A673 (cell line): Measurements from ENCODE around the gene RETREG3. TPM values are rescaled to one million over a fixed set of nuclear protein-coding genes. Genes with fewer than 3 reads are reported as not detected.
"Not testable (repeated sequence)": the region's sequence is repeated elsewhere in the genome, so short reads cannot be mapped to it uniquely, and the experiment has no call there.

Source experiments
- BruUV-seq: library from RNA; stranded (reverse); fragments of 400-500 nt; replicated peaks from 2 replicates; lab custom pipeline; 2021; lab: Mats Ljungman, UMichigan
- CTCF ChIA-PET: fragments of 300-600 bp; sonication (Branson Sonifier 250); formaldehyde crosslinking; loops from one replicate; lab custom pipeline; 2022; ENCODE audit warnings: antibody characterized with exemption; lab: Charles Lee
- POLR2A ChIA-PET: fragments of 300-600 bp; sonication (Branson Sonifier 250); formaldehyde crosslinking; loops from one replicate; lab custom pipeline; 2022; ENCODE audit warnings: antibody characterized with exemption; ENCODE audit not compliant: low non-redundant PET; lab: Charles Lee
- DNase-seq: peaks from one replicate; pipeline ENCODE4 v3.0.0-alpha.2; 2015; ENCODE audit warnings: low spot score
- H3K27ac ChIP-seq: fragments of 200-600 bp; sonication (generic); 2 replicates; pipeline ENCODE4 v1.5.1; 2016; ENCODE audit warnings: mixed run types, low read depth, mild to moderate bottlenecking, mixed read lengths, antibody characterized with exemption, low read length; ENCODE audit not compliant: poor library complexity, severe bottlenecking
- H3K27me3 ChIP-seq: fragments of 200-600 bp; sonication (generic); replicated peaks from 2 replicates; pipeline ENCODE4 v1.6.1; 2017; ENCODE audit warnings: mixed run types, low read depth, mild to moderate bottlenecking, mixed read lengths, antibody characterized with exemption, low read length; ENCODE audit not compliant: insufficient read depth, poor library complexity
- H3K36me3 ChIP-seq: fragments of 200-600 bp; sonication (generic); 2 replicates; pipeline ENCODE4 v1.6.1; 2016; ENCODE audit warnings: mixed run types, mild to moderate bottlenecking, mixed read lengths, antibody characterized with exemption, low read length; ENCODE audit not compliant: insufficient read depth, poor library complexity, severe bottlenecking
- H3K4me1 ChIP-seq: fragments of 200-600 bp; sonication (generic); 2 replicates; pipeline ENCODE4 v1.6.1; 2017; ENCODE audit warnings: mixed run types, mild to moderate bottlenecking, mixed read lengths, antibody characterized with exemption, low read length; ENCODE audit not compliant: insufficient read depth, poor library complexity, severe bottlenecking
- H3K4me3 ChIP-seq: fragments of 200-600 bp; sonication (generic); 2 replicates; pipeline ENCODE4 v1.5.1; 2016; ENCODE audit warnings: low read depth, mixed run types, mild to moderate bottlenecking, mixed read lengths, low read length; ENCODE audit not compliant: poor library complexity, severe bottlenecking
- H3K9me3 ChIP-seq: fragments of 200-600 bp; sonication (generic); 2 replicates; pipeline ENCODE4 v1.6.1; 2016; ENCODE audit warnings: mixed run types, low read depth, mild to moderate bottlenecking, mixed read lengths, antibody characterized with exemption, low read length; ENCODE audit not compliant: poor library complexity, severe bottlenecking
- CTCF ChIP-seq: fragments of 300-800, 200-600 bp; sonication (generic); conservative IDR thresholded peaks from 2 replicates; pipeline ENCODE4 v1.5.1; 2017; ENCODE audit warnings: low read depth, mild to moderate bottlenecking, antibody characterized with exemption, low read length, moderate library complexity, mixed read lengths
- EZH2 ChIP-seq: fragments of 200-600 bp; sonication (generic); IDR thresholded peaks from 2 replicates; pipeline ENCODE4 v1.6.1; 2017; ENCODE audit warnings: borderline replicate concordance, low read depth, mild to moderate bottlenecking, mixed read lengths, antibody characterized with exemption, low read length; ENCODE audit not compliant: poor library complexity, severe bottlenecking
- intact Hi-C: fragments of 100-400 bp; cut with micrococcal nuclease; formaldehyde crosslinking; loops from one replicate; pipeline ENCODE4 v1.10.0; 2022; ENCODE audit not compliant: unreplicated experiment
- total RNA-seq: library from RNA; stranded (reverse); gene quantifications from 2 replicates; pipeline ENCODE4 v1.2.3, GENCODE V29; 2021

Gene RETREG3
- total RNA-seq, 1 experiment from 2014 or later, result 23.2 TPM

GRCh38 chr17:42613699-42614295, 4.6 kb upstream of the RETREG3 start:
- CTCF ChIA-PET, result interaction anchor here (0.7 kb wide), 1 partner anchor 36 kb away, joined by 5 read pairs; no protein-coding TSS in a partner anchor
- no peak overlapping the region for H3K27ac ChIP-seq
- POLR2A ChIA-PET, result no interaction called here
- no peak overlapping the region for H3K4me3 ChIP-seq
- TF ChIP-seq EZH2, result no peak
- TF ChIP-seq CTCF, result no peak
- intact Hi-C loops, result no loop called here
- H3K9me3 ChIP-seq, result no peaks in the 10 kb centered on the region
- H3K36me3 ChIP-seq, result peaks cover 5% of the 10 kb centered on the region
- no peak for DNase-seq
- H3K4me1 ChIP-seq, result no peaks in the 10 kb centered on the region
- H3K27me3 ChIP-seq, result no peaks in the 10 kb centered on the region
- BruUV-seq, result no TSS peak

GRCh38 chr17:42612013-42612412, 2.8 kb upstream of the RETREG3 start:
- Histone ChIP-seq H3K4me1 (no peaks in the 10 kb centered on the region), H3K27me3 (no peaks in the 10 kb centered on the region), H3K9me3 (no peaks in the 10 kb centered on the region), H3K36me3 (peaks cover 5% of the 10 kb centered on the region), H3K4me3 (no peak overlapping the region), H3K27ac (no peak overlapping the region)
- no peak for DNase-seq
- POLR2A ChIA-PET, result no interaction called here
- TF ChIP-seq CTCF, result no peak
- TF ChIP-seq EZH2, result no peak
- no TSS peak for BruUV-seq
- CTCF ChIA-PET, result no interaction called here
- intact Hi-C loops, result no loop called here

GRCh38 chr17:42609814-42610801, 934 bp upstream of the RETREG3 start:
- Histone ChIP-seq H3K27ac (peak overlapping the region; percentile 84), H3K4me3 (peak overlapping the region; percentile 82)
- H3K36me3 ChIP-seq, H3K9me3 ChIP-seq, BruUV-seq, DNase-seq, POLR2A ChIA-PET, H3K27me3 ChIP-seq, H3K4me1 ChIP-seq: not testable (repeated sequence)
- CTCF ChIA-PET, result interaction anchor here (0.5 kb wide), 1 partner anchor 393 kb away, joined by 5 read pairs; no protein-coding TSS in a partner anchor
- intact Hi-C loops, result loop anchor here (2.0 kb wide), 1 partner anchor 67 kb away; the partner anchor contains the start of gene PLEKHH3
